Activated CD8-positive, alpha-beta memory T cell treated with anti-CD3 and anti-CD28 coated beads for 4 hours (primary cell): Measurements from ENCODE around the gene CDC20.
"Not testable (repeated sequence)": the region's sequence is repeated elsewhere in the genome, so short reads cannot be mapped to it uniquely, and the experiment has no call there.

Source experiments
- DNase-seq, 2 donors: peaks; one replicate each; pipeline ENCODE4 v3.0.0-alpha.2; 2020; ENCODE audit warnings: low read depth in 2 of 2

CDC20 gene

GRCh38 chr1:43358121-43358745 is 548 bp upstream of the CDC20 start:
- no peak for DNase-seq

DNA sequence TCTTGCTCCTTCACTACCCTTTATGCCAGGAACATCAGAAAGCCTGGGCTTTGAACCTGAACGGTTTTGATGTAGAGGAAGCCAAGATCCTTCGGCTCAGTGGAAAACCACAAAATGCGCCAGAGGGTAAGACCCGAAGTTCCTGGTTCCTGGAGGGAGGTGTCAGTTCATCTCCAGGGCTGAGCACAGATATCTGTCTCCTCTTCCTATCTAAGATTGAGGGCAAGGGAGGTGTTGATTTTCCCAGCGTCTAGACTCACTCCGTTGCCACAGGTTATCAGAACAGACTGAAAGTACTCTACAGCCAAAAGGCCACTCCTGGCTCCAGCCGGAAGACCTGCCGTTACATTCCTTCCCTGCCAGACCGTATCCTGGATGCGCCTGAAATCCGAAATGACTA is 915 bp downstream of the CDC20 start:
- DNase-seq: no peak

GRCh38 chr1:43360616-43361015 is 1.8 kb downstream of the CDC20 start:
- no peak for DNase-seq

DNA sequence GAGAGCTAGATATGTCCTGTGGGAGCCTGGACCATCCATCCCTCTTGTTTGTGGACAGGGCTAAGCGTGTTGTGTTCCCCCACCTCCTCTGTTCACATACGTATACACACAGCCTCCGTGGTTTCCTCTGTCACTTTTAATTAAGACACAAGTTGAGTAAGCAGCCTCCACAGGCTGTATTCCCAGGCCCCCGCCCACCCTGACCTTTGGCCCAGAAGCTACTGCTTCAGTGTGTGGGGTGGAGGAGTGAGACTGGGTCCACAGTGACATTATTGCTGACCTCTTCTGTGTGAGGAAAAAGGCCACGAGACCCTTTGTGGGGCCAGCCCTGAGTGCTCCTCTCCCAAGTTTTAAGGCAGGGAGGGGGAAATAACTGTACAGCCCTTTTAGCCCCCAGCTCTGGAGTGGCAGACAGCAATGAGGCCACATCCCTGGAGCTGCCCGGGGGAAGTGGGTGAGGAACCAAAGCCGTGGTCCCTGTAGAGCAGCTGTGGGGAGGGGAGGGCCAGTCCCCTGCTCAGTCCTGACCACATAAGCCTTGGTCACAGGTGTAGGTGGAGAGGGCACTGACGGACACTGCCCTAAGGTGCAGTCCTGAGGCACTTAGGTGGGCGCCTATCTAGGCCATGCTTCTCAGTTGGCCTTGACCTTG is 4.6 kb downstream of the CDC20 start:
- DNase-seq: no peak

- no peak for DNase-seq
Observed at GRCh38 chr1:43363935-43364525, 5.2 kb downstream of the CDC20 start.

- no peak for DNase-seq
Observed at GRCh38 chr1:43365678-43366077, 6.9 kb downstream of the CDC20 start.

DNA sequence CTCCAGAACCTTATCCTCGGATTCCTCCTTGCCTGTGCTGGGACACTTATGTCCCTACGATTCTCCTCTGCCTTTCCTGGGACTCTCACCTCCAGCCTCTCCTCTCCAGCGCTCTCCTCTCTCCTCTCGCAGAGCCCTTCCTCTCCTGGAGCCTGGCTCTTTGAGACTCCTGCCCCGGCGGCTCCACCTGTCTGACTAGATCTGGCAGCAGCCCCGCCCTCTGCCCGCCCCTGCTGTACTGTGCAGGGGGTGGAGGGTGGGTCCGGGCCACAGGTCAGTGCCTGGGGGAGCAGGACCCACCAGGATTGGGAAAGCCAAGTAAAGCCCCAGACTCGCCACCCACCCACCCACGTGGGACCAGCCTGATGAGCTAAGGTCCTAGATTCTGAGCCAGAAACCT is 7.4 kb downstream of the CDC20 start:
- no peak for DNase-seq

- DNase-seq: no peak
Observed at GRCh38 chr1:43366601-43367025, 7.8 kb downstream of the CDC20 start.

GRCh38 chr1:43367026-43367903 is 8.5 kb downstream of the CDC20 start:
- DNase-seq: no peak

DNA sequence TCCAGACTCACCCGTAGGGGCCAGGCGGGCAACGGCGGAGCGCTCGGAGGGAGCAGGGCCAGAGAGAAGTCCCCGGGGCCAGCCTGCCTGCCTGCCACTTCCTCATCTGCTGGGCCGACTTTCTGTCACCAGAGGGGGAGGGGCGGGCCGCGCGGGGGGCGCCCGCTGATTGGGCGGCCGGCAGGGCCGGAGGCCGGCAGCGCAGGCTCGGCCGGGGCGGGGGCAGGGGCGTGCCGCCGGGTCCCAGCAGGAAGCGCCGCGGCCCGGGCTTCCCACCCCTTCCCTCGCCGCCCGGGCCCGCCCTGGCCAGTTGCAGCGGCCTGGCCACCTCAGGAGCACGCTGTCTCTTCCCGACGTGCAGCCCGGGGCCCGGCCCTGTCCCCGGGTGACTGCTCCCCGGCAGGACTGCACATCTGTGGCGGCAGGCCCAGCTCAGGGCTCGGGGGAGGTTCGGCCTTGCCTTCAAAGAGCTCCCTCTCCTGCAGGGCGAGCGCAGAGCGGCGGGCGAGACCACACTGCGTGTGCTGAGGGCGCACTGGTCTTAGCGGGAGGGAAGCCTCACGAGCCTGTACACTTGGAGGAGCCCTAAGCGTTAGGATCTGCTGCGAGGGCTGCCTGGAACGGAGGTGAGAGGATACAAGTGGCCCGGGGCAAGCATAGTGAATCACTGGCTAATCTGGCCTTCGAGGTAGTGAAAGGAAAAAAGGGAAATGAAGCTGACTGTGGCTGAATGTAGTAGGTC is 9.3 kb downstream of the CDC20 start, which contains the start of gene ELOVL1:
Gene ELOVL1, minus strand, starts transcription at position 108 of the 742 bp plus-strand sequence. CDS start 2,402 bp downstream, outside the sequence.
- DNase-seq: peak; percentile 66 to 75

DNA sequence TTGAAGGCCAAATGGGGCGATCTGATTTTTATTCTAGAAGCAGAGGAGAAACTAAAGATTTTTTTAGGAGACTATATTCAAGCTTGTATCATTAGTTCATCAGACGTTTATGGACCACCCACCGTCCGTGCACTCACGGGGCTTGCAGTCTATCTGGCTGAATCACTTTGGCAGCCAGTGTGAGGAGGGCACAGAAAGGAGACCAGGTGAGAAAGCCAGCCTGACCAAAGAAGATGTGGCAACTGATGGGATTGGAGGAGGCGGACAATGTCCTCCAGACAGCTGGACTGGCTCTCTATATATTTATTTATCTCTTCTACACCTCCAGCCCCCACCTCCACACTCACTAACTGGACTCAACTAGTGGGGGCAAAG is 9.9 kb downstream of the CDC20 start:
- no peak for DNase-seq

- not testable (repeated sequence) for DNase-seq
Observed at GRCh38 chr1:43369779-43370178, 11.0 kb downstream of the CDC20 start.

DNA sequence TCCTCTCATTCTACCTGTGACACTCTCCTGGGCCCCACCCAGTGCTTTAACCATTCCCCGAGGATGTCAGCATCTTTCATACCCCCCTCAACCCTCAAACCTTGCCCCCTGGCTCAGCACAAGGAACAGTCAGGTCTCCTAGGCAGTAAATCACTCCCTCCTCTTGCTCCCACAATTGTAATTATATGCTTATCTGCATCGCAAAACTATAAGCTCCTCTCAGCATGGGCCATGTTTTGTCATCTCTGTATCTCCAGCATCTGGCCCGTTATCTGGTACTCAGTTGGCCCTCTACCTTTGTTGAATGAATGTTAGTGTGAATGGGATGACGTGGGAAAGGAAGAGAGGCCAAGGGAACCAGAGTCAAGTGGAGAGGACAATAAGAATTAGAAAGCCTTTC is 11.8 kb downstream of the CDC20 start:
- no peak for DNase-seq

- DNase-seq: no peak
Observed at GRCh38 chr1:43372172-43372571, 13.4 kb downstream of the CDC20 start.

GRCh38 chr1:43373066-43373940 is 14.5 kb downstream of the CDC20 start:
- DNase-seq: no peak

DNA sequence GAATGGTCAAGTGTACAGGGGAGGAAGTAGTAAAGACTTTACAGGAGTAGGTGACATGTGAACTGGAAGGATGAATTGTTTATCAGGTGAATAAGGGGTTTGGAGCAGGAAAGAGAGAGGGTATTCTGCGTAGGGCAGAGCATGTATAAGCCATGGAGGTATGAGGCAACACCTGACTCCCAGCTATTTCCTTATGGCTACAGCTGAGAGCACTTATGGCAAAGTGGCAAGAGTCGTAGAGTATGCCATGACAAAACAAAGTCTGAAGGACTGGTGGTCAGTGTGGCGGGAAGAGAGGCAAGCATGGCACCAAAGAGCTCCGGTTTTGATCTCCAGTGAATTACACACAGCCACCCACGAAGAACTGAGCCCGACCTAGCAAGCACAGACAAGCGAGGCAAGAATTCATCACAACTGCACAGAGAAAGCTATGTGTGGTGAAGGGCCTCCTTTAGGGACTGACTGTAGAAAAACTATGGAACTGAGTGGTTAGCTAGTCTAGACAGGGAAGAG is 18.0 kb downstream of the CDC20 start:
- DNase-seq: no peak

GRCh38 chr1:43377831-43378230 is 19.1 kb downstream of the CDC20 start:
- no peak for DNase-seq

DNA sequence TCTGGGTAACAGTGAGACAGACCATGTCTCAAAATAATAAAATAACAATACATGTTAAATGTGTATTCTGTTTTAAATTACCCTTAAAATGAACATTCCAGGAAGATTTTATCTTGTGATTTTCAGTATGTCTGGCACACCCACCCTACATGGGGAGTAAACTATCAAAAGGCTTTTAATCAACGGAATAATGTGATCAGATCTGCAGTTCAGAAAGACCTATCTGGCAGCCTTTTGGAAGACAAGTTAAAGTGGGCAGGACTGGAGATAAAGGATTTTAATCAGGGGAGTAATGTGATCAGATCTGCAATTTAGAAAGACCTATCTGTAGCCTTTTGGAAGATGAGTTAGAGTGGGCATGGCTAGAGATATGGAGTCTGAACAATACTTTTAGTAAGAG is 20.7 kb downstream of the CDC20 start:
- DNase-seq: no peak

DNA sequence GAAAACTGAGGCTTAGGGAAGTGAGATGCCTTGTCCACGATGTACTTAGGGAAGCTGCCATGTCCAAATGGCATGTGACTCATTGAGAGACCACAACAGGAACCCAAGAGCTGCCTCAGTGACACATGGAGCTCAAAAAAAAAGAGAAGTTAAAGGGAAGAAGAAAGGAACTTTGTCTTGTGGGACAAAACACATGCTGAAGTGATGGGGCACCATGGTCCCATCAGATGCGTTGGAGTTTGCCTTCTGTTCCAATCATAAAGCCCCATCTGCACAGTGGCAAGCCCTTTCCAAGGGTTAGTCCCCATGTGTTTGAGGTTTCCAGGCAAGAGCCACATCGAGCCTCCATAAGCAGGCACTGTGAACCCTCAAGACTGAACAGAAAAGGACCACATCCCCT is 22.8 kb downstream of the CDC20 start:
- DNase-seq: no peak

- DNase-seq: no peak
Observed at GRCh38 chr1:43382027-43382779, 23.4 kb downstream of the CDC20 start.
